M059J (cell line): ENCODE measurements around the gene APBA2. TPM values are rescaled to one million over a fixed set of nuclear protein-coding genes. Genes with fewer than 3 reads are reported as not detected.
"Not testable (repeated sequence)": the region's sequence is repeated elsewhere in the genome, so short reads cannot be mapped to it uniquely, and the experiment has no call there.

ENCODE experiments used
- DNase-seq: peaks from one replicate; pipeline ENCODE4 v3.0.0-alpha.2; 2012; ENCODE audit warnings: low read depth
- total RNA-seq: library from RNA; depleted of rRNA; stranded (reverse); fragments of >200 nt; shearing (Covaris generic); gene quantifications from 2 replicates; pipeline ENCODE4 v1.2.3, GENCODE V29; 2014; rRNA removed

APBA2 gene
- total RNA-seq = 9.2 and 11.2 TPM in 2 replicates

DNA sequence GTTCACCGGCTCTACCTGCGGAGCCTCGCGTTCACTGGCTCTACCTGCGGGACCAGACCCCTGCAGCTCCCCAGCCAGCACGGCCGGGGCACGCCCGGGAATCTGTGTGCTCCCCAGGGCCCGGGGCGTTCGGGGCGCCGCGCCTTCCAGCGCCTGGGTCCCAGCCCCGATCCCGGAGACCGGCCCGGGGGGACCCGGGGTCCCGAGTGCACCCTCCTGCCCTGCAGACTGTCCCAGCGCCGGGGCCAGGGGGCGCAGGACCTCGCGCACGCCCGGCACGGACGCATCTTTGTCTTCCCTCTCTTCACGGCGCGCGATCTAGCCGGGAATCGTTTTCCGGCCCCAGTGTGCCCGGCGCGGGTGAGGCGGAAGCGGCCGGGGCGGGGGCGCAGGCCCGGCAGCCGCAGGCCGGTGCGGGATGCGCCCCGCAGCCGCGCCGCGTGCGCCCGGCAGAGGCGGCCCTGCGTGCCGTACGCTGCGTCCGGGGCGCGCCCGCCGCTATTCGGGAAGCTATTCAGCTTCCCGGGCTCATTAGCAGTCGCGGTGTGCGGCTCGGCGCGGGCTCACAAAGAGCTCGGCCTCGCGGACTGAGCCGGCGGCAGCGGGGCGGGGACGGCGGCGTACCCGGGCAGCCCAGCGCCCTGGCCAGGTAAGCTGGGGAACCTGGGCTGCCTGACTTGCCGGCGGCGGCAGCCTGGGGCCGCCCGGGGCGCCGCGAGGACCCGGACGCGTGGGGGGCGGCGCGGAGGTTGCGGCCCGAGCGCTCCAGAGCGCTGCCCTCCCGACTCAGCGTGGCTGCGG lies at the start of gene APBA2:
Gene APBA2 (plus strand): TSS at position 345 of the 801 bp plus-strand sequence. CDS start 167,911 bp downstream, outside the sequence.
- DNase-seq = peak; percentile 24

DNA sequence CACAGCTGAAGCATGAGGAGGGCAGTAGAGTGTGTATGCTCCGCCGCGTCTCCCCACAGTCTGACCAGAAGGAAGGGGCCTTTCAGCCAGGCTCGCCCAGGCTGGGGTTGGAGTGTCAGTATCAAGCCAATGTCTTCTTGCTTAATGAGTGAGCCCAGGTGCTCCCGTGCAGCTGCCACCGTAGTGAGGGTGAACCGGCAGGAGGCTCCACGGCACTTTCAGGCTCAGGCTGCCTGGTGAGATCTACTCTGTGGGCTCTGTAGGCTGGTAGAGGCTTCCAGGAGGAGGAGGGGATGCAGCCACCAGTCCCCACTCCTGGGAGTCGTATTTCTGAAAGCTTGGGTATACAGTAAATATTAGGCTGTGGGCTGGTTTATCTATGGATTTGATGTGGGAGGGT lies 45.5 kb upstream of the APBA2 start:
- DNase-seq = not testable (repeated sequence)

DNA sequence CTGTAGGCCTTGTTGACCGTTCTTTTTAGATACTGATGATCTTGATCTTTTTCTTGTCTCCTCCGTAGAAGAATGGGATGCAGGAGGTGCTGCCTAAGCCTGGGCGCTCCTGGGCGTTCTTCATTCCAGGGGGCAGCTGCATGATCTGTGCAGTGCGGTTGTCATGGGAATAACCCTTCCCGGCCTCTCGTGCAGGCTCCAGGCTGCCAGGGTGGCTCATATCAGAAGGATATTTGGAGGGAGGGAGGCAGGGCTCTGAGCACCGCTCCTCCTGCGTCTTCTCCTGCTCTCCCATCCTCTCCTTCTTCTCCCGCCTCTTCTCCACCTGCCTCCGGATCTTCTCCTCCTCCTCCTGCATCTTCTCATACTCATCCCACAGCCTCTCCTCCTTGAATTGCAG lies 43.6 kb upstream of the APBA2 start:
- DNase-seq = not testable (repeated sequence)

DNA sequence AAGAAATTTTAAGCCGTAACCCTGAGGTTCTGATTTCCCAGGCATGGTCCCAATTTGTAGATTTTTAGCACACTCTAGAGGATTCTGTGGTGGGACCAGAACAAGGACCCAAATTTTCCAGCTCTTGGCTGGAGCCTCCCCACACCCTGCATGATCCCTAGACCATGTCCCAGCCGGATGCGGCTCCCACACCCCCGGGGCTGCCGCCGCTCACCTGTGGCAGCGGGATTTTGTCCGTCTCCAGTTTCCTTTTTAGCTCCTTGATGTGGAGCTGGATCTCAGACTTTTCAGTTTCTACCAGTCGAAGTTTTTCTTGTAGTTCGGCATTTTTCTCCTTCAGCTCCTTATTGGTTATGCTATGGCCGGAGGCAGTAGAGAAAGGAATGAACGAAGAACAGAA lies 42.3 kb upstream of the APBA2 start:
- DNase-seq = not testable (repeated sequence)

DNA sequence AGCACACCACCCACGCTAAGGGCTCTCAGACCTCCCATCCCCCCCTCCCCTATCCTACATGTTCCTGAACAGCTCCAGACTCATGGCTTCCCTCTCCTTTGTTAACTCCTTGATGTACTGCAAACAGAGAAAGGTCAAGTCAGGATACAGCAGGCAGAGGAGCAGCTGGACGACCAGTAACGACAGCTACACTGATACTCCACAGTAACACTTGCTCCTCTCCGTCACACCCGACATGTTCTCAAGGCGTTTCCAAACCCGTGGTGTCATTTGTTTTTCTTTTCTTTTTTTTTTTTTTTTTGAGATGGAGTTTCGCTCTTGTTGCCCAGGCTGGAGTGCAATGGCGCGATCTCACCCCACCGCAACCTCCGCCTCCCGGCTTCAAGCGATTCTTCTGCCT lies 41.6 kb upstream of the APBA2 start:
- DNase-seq = not testable (repeated sequence)

DNA sequence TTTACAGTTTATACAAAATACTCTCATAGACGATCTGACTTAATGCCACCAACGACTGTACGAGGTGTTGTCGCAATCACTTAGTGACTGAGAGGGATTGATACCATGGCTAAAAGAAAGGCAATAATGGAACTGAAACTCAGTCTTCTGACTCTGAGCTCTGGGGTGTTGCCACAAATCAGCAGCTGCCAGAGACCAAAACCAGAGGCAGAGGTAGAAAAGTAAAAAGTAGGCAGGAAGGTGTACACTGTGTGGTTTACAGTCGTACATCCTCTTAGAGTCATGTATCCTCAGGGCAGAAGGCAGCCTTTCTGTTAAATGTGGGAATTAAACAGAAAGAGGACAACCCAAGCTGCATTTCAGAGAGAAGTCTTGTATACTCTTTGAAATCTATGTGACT lies 38.5 kb upstream of the APBA2 start:
- not testable (repeated sequence) for DNase-seq

DNA sequence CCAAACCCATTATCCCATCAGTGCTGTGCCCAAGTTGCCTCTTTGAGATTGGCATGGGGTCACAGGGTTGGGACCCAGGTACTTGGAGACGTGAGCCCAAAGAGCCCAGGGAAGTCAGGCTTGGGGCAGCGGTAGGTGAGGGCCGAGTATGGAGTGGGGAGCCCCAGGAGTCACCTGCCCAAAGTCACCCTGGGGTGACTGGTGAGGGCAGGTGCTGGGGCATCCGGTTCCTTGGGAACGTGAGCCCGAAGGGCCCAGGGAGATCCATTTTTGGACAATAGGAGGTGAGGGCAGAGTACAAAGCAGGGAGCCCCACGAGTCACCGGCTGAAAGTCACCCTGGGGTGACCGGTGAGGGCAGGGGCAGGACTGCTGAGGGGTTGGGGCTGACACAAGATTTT lies 37.8 kb upstream of the APBA2 start:
- not testable (repeated sequence) for DNase-seq

DNA sequence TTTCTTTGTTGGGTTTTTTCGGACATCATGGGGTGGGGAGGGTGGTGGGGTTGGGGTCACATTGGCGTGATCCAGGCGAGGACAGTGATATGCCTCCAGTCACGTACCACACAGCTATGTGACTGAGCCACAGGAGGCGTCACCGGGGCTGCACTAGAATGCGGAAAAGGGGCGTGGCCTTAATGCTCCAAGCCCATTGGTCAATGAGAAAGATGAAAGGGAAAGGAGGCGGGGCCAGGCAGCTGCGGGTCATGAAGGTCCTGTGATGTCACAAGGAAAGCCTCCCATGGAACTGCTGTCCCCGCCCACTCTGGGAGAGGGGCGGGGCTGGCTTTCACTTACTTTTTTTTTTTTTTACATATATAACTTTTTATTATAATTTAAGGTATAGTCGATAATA lies 37.3 kb upstream of the APBA2 start, which contains the start of gene GOLGA6L7:
Gene GOLGA6L7 (minus strand): TSS at position 124 of the 400 bp plus-strand sequence. CDS start 95 bp downstream, at position 29.
- not testable (repeated sequence) for DNase-seq

DNA sequence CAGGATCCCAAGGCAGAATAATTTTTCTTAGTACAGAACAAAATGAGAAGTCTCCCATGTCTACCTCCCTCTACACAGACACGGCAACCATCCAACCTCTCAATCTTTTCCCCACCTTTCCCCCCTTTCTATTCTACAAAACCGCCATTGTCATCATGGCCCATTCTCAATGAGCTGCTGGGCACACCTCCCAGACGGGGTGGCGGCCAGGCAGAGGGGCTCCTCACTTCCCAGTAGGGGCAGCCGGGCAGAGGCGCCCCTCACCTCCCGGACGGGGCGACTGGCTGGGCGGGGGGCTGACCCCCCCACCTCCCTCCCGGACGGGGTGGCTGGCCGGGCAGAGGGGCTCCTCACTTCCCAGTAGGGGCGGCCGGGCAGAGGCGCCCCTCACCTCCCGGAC lies 36.5 kb upstream of the APBA2 start:
- not testable (repeated sequence) for DNase-seq

DNA sequence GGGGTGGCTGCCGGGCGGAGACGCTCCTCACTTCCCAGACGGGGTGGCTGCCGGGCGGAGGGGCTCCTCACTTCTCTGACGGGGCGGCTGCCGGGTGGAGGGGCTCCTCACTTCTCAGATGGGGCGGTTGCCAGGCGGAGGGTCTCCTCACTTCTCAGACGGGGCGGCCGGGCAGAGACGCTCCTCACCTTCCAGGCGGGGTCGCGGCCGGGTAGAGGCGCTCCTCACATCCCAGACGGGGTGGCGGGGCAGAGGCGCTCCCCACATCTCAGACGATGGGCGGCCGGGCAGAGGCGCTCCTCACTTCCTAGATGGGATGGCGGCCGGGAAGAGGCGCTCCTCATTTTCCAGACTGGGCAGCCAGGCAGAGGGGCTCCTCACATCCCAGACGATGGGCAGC lies 36.0 kb upstream of the APBA2 start:
- DNase-seq = not testable (repeated sequence)

DNA sequence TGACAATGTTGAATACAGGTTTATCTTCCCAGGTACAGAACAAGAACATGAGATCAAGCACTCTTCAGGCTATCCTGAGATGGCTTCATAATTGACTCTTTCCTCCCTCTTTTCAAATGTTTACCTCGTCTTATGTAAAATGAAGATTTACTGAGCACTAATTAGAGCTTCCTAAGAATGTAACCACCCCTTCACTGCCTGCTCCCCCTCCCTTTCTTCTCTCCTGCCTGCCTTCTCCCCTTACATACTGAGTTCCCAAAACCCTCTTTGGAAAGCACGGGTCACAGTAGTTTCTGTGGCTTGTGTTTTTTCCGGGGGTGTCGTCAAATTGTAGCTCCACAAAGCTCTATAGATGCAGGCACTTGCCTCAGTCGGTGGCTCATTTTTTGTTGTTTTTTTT lies 32.1 kb upstream of the APBA2 start:
- not testable (repeated sequence) for DNase-seq

DNA sequence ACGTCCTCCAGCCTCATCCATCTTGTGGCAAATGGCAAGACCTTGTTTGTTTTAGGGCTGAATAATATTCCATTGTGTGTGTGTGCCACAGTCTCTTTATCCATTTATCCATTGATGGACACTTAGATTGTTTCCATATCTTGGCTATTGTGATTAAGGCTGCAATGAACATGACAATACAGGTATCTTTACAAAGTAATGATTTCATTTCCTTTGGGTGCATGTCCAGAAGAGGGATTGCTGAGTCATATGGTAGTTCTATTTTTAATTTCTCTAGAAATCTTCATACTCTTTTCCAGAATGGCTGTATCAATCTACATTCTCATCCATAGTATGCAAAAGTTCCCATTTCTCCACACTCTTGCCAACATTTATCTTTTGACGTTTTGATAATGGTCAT lies 31.2 kb upstream of the APBA2 start:
- DNase-seq = not testable (repeated sequence)

DNA sequence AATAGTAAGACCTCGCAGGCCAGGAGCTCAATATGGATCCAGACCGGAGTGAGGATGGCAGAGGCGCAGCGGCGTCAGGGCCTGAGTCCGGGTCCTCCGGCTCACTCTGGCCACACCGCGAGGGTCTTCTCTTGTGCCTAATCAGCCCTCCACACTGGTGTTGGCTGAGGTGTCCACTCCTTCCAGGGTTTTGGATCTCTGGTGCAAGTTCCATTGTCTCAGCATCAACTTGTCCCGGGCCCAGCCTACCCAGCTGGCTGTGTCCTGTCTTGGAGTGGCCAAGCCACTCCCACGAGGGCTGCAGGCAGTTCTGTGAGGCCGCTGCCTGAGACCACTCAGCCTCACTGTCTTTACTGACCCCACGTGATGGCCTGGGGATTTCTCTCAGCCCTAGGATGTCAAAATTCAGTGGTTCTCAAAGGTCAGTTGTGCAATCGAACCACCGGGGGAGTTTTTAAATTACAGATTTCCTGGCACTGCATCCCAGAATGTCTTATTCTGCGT lies 24.7 kb upstream of the APBA2 start:
- no peak for DNase-seq

DNA sequence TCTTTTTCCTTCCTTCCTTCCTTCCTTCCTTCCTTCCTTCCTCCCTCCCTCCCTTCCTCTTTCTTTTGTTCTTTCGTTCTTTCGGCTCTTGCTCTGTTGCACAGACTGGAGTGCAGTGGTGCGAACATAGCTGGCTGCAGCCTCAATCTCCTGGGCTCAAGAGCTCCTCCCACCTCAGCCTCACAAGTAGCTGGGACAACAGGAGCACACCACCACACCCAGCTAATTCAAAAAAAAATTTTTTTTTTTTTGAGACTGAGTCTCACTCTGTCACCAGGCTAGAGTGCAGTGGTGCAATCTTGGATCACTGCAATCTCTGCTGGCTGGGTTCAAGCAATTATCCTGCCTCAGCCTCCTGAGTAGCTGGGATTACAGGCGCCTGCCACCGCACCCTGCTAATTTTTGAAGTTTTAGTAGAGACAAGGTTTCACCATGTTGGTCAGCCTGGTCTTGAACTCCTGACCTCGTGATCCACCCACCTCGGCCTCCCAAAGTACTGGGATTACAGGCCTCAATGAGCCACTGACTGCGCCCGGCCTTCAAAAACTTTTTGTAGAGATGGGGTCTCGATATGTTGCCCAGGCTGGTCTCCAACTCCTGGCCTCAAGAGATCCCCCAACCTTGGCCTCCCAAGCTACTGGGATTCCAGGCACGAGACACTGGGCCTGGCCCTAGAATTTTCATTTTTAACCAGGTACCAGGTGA lies 24.0 kb upstream of the APBA2 start:
- DNase-seq = not testable (repeated sequence)

DNA sequence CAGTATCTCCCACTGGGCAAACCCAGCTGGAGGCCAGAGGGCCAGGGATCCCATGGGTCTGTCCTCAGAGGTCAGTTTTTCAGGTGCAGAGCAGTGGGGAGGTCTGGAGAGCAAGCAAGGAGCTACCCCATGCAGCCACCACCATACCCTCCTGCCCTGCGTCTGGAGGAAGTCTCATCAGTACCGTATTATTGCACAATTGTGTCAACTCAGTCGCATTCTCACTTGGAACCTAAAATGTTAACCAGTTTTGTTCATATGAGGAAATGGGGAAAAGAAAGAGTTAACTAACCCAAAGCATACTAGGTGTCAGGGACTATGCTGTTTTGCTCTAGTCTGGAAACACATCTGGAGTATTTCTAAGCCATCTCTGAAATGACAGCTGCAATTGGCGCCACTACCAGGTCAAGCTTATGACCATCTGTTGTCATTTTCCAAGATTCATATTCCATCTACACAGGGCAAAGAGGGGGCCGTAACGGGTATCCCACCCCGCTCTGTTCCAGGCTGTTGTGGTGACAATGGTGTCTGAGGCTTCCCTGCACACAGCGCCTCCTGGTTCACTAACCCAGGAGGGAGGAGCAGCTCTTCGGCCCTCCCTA lies 16.9 kb upstream of the APBA2 start:
- DNase-seq = no peak

DNA sequence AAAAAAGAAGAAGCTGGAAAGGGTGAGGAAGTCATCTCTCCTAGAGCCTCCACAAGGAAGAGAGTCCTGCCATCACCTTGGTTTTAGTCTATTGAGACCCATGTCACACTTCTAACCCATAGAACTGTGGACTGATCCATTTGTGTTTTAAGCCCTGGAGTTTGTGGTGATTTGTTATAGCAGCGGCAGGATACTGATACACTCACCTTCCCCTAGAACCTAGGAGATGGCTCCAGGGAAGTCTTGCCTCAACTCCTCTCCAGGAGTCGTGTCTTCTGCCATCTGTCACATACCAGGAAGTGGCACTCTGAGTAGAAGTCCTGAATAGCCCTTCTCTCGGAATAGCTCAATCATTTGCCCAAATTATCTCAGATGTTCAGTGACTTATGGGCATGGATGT lies 14.6 kb upstream of the APBA2 start:
- DNase-seq = no peak

DNA sequence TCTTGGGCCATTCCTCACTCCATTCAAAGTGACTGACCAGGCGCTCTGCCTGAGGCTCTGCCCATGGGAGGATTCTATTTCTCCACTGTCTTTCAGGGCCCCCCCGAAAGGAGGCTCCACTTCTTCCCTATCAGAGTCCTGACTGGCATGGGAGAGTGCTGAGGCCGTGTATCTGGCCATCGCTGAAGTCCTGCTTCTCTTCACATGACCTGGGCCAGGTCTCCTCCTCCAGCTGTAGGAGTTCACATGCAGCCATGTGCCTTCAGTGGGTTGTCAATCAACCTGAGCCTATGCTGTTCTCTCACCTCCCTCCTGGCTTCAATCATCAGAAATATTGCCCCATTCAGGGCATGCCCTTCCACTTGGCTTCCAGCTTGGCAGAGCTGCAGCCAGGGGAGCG lies 12.8 kb upstream of the APBA2 start:
- no peak for DNase-seq

DNA sequence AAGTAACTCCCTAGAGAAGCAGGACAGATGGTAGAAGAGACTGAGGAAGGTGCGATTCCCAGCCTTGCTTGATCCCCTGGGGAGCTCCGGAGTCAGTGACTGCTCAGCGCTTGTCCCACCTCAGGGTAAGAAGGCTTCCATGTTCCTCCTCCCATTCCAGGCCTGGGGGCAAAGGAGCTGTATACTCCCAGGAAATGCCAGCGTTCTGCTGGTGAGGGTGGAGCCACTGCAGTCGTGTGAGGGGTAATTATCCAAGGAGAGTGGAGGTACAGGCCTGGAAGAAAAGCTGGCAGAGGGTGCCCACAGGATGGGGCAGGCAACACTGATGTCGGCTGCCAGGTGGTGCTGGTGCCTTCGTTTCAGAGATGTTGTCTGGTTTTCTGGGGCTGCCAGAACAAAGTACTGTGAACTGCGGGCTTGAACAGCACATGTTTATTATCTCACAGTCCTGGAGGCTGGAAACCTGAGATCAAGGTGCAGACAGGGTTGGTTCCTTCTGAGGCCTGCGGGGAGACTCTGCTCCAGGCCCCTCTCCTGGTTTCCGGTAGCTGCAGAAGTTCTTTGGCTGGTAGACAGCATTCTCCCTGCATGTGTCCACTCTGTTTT lies 12.1 kb upstream of the APBA2 start:
- DNase-seq = peak; percentile 36

DNA sequence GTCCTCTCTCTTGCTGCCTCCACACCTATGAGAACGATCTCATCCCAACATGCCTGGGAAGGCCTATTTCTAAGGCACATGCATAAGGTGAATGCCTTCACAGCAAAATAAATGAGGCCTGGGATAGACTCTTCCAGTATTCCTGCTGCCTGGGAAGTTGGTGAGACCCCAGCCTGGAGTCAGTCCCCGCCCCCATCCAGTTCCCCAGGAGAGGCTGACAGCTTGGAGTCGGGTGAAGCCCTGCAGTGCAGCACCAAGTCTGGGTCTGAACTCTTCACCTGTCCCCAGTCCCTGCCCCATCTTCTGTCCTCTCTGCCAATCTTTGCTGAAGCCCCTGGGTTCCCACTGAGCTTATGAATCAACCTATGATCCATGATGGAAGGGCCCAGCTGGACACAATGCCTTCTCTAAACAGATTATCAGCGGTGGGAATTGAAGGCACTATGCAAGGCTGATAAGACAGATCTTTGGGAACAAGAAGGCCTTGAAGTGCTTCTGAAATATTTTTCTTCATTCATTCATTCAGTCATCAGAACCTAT lies 10.2 kb upstream of the APBA2 start:
- DNase-seq = no peak

DNA sequence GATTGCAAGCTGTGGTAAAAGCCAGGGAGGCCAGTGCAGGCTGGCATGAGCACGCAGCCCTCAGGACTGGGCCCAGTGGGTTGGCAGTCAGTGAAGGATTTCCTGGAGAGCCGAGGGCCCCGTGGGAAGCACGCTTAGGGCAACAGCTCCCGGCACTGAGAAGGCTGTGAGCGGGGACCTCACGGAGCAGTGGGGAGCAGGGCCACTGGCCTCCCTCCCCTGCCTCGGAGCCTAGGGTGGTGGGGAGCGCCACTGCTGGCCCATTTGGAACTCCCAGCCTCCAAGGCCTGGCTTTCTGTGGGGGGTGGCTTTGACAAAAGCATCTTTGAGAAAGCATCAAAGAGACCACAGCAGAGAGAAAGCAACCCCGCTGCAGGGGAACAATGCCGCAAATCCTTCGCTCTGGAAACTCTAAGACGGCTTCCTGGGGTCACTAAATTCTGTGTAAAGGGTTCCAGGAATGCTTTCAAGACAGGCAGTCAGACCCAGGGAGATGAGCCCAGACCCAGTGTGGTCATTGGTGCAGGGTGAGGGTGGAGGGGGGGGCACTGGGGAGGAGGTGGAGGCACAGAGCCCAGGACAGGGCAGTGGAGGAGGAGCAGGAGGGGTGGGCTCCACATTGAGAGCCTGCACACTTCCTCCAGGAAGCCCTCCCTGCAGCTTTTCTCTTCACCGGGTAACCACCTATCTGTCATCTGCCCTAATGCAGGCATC lies 9.5 kb upstream of the APBA2 start:
- no peak for DNase-seq

DNA sequence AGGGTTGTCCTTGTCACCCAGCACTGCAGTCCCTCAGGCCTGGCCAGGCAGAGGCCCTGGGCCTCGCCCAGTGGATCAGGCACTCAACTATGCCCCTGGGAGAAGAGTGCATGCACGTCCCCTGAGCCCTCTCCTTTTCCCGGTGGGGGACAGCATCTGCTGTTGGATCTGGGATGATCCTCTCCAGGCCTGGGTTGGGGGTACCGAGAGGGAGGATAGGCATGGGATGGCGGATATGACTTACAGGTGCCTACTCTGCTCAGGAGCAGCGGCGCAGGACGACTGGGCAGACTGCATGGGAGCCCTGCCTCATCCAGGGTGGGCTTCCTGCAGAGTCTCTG lies 9.0 kb upstream of the APBA2 start:
- no peak for DNase-seq
